ENCODE data around the gene LNPEP. TPM values are rescaled to one million over a fixed set of nuclear protein-coding genes. Genes with fewer than 3 reads are reported as not detected.

Gene LNPEP
- total and polyA plus RNA-seq, 10 of the 15 experiments (the other 5 are each of a cell fraction or from before 2014, with no cell fraction given): 5.6 to 54.9 (median 25.0) TPM

DNA sequence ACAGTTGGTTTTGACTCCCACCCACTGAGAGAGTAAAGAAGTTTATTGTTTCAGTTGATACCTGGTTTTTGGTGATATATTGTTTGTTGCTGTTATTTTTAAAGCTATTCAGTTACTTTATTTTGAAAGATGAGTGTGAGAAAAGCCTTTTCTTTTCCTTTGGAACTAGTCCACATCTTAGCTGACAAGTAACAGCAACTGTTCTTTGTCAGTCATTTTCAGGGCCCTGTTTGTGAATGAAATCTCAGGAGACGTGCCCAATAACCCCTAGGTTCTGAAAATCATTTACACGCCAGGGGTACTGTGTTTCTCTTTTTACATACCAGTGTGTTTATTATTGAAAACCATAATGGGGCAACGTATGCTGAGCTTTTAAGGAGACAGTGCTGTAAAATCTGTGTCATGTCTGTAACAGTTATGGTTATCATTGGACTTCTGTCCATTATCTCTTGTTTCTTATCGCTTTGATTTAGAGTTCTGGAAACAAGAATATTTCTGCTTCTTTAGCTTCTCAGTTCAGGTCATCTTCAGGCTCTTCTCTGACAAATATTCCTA, 131.5 kb downstream of the LNPEP start (continued):
- TF ChIP-seq, protein P1, sequence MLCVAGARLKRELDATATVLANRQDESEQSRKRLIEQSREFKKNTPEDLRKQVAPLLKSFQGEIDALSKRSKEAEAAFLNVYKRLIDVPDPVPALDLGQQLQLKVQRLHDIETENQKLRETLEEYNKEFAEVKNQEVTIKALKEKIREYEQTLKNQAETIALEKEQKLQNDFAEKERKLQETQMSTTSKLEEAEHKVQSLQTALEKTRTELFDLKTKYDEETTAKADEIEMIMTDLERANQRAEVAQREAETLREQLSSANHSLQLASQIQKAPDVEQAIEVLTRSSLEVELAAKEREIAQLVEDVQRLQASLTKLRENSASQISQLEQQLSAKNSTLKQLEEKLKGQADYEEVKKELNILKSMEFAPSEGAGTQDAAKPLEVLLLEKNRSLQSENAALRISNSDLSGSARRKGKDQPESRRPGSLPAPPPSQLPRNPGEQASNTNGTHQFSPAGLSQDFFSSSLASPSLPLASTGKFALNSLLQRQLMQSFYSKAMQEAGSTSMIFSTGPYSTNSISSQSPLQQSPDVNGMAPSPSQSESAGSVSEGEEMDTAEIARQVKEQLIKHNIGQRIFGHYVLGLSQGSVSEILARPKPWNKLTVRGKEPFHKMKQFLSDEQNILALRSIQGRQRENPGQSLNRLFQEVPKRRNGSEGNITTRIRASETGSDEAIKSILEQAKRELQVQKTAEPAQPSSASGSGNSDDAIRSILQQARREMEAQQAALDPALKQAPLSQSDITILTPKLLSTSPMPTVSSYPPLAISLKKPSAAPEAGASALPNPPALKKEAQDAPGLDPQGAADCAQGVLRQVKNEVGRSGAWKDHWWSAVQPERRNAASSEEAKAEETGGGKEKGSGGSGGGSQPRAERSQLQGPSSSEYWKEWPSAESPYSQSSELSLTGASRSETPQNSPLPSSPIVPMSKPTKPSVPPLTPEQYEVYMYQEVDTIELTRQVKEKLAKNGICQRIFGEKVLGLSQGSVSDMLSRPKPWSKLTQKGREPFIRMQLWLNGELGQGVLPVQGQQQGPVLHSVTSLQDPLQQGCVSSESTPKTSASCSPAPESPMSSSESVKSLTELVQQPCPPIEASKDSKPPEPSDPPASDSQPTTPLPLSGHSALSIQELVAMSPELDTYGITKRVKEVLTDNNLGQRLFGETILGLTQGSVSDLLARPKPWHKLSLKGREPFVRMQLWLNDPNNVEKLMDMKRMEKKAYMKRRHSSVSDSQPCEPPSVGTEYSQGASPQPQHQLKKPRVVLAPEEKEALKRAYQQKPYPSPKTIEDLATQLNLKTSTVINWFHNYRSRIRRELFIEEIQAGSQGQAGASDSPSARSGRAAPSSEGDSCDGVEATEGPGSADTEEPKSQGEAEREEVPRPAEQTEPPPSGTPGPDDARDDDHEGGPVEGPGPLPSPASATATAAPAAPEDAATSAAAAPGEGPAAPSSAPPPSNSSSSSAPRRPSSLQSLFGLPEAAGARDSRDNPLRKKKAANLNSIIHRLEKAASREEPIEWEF (IDR thresholded peaks at IDR 0.05; ENCODE audit: insufficient replicate concordance, low read depth, low read length): no peak
- TF ChIP-seq KAT2A (conservative IDR thresholded peaks at IDR 0.05; ENCODE audit: control insufficient read depth, low read depth, low read length): no peak
- no peak for TF ChIP-seq LARP7 (IDR thresholded peaks at IDR 0.05)
- TF ChIP-seq RB1 (IDR thresholded peaks at IDR 0.05; ENCODE audit: borderline replicate concordance): no peak
- TF ChIP-seq, protein P2, sequence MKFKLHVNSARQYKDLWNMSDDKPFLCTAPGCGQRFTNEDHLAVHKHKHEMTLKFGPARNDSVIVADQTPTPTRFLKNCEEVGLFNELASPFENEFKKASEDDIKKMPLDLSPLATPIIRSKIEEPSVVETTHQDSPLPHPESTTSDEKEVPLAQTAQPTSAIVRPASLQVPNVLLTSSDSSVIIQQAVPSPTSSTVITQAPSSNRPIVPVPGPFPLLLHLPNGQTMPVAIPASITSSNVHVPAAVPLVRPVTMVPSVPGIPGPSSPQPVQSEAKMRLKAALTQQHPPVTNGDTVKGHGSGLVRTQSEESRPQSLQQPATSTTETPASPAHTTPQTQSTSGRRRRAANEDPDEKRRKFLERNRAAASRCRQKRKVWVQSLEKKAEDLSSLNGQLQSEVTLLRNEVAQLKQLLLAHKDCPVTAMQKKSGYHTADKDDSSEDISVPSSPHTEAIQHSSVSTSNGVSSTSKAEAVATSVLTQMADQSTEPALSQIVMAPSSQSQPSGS (IDR thresholded peaks at IDR 0.05; ENCODE audit: low read length): no peak
- no peak for TF ChIP-seq SP1 (IDR thresholded peaks at IDR 0.05; ENCODE audit: low read depth, low read length)

DNA sequence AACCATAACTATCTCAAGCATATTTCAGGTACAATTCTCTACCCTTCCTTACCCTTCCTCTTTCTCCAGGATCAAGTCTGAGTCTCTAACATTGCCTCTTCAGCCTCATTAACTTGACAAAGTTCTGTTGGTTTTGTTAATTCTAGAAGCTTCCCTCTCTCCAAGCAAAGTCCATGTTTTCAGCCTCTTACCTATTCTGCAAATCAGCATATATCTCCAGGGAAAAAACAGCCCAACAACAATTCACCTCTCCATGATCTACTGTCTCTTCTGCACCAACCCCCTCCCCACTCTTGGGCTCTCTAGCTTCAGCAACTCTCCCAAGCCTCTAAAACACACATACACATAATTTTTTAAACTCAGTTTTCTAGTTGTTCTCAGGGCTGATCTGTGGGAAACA, 134.4 kb downstream of the LNPEP start:
- no peak for FAIRE-seq

More for the DNA sequence above, 134.4 kb downstream of the LNPEP start:
- CTCF ChIA-PET: interaction anchor here (1.0 to 1.4 kb wide), 2 partner anchors 71 to 91 kb away, joined by 3 to 4 read pairs; no protein-coding TSS in a partner anchor
- intact Hi-C loops (cut with micrococcal nuclease; ENCODE audit: unreplicated experiment) (no loop called here), in situ Hi-C loops (cut with MboI) (no loop called here)
- no peak overlapping the region for H3K27ac ChIP-seq (ENCODE audit: control insufficient read depth, insufficient read depth)
- H3K36me3 ChIP-seq (ENCODE audit: control insufficient read depth in 2 of 2, insufficient read depth in 2 of 2, low read length in 1 of 2): no peaks in the 10 kb centered on the region
- H3K4me2 ChIP-seq (ENCODE audit: control insufficient read depth, insufficient read depth): no peak overlapping the region
- H3K27me3 ChIP-seq (replicated peaks in 1 of 2; ENCODE audit: control insufficient read depth in 2 of 2, insufficient read depth in 2 of 2, low read length in 1 of 2): no peaks in the 10 kb centered on the region
- BruUV-seq (replicated peaks): no TSS peak
- H3K4me1 ChIP-seq (ENCODE audit: control insufficient read depth, insufficient read depth, low read length): no peaks in the 10 kb centered on the region
- RAD21 ChIA-PET (ENCODE audit: unreplicated experiment): no interaction called here
- no peaks in the 10 kb centered on the region for H3K9me3 ChIP-seq (replicated peaks; ENCODE audit: control insufficient read depth, insufficient read depth, low read length)
- POLR2A ChIA-PET: no interaction called here
- no peak for ATAC-seq
- no peaks in the 10 kb centered on the region for H4K20me1 ChIP-seq (ENCODE audit: control insufficient read depth, insufficient read depth)
- SMC1A ChIA-PET (ENCODE audit: uncharacterized antibody, unreplicated experiment): interaction anchor here (0.9 to 1.0 kb wide), 4 partner anchors 61 to 96 kb away, joined by 3 read pairs; no protein-coding TSS in a partner anchor
- DNase-seq (ENCODE audit: low read depth, low spot score): no peak
- H3K79me2 ChIP-seq (ENCODE audit: control insufficient read depth, insufficient read depth, low read length): no peaks in the 10 kb centered on the region
- no peak overlapping the region for H2AFZ ChIP-seq (ENCODE audit: control insufficient read depth, low read depth, low read length)
- H3K4me3 ChIP-seq: no peak overlapping the region
- TF ChIP-seq ZBED1 (IDR thresholded peaks at IDR 0.05; ENCODE audit: borderline replicate concordance) (no peak), NFXL1 (IDR thresholded peaks at IDR 0.05; ENCODE audit: borderline replicate concordance) (no peak), HDGF (IDR thresholded peaks at IDR 0.05) (no peak), ZSCAN29 (IDR thresholded peaks at IDR 0.05) (no peak), HDAC6 (IDR thresholded peaks at IDR 0.05; ENCODE audit: unreplicated experiment) (no peak)
- TF ChIP-seq, protein P3, sequence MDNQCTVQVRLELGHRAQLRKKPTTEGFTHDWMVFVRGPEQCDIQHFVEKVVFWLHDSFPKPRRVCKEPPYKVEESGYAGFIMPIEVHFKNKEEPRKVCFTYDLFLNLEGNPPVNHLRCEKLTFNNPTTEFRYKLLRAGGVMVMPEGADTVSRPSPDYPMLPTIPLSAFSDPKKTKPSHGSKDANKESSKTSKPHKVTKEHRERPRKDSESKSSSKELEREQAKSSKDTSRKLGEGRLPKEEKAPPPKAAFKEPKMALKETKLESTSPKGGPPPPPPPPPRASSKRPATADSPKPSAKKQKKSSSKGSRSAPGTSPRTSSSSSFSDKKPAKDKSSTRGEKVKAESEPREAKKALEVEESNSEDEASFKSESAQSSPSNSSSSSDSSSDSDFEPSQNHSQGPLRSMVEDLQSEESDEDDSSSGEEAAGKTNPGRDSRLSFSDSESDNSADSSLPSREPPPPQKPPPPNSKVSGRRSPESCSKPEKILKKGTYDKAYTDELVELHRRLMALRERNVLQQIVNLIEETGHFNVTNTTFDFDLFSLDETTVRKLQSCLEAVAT (IDR thresholded peaks at IDR 0.05): no peak
- H3K9ac ChIP-seq (ENCODE audit: control insufficient read depth, insufficient read depth, low read length): no peak overlapping the region

Measured in GM12878 (cell line).